OCI-LY1 (cell line): ENCODE data around the gene VGLL4.

Source experiments
- EZH2 ChIP-seq: fragments of 200-600 bp; sonication (generic), shearing (Covaris generic); IDR thresholded peaks from 2 replicates; pipeline ENCODE4 v1.8.0; 2017; ENCODE audit warnings: borderline replicate concordance, mixed run types, mild to moderate bottlenecking, antibody characterized with exemption, low read length, moderate library complexity, mixed read lengths
- TF ChIP-seq, protein P1 (sequence below): fragments of 200-600 bp; sonication (generic), shearing (Covaris generic); IDR thresholded peaks from 2 replicates; pipeline ENCODE4 v1.5.1; 2017; ENCODE audit warnings: mild to moderate bottlenecking, antibody characterized with exemption, low read length, moderate library complexity, mixed read lengths

DNA sequence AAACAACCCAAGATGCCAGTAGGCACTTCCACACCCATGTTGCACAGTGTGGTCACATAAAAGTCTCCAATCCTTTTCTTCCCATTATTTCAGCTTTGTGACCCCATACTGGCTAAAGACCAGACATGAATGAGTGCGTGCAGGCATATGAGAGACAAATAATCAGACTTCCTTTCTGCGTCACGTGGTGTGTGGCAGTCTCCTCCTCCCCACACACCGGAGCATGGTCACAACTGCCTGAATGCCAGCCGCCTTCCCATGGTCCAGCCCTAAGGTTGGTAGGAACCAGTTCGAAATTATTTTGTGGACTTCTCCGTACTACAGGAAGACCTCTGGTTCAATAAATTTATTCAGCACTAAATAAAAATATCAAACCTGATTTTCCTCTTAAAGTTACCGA, 65.5 kb downstream of the VGLL4 start:
- TF ChIP-seq, protein P1, sequence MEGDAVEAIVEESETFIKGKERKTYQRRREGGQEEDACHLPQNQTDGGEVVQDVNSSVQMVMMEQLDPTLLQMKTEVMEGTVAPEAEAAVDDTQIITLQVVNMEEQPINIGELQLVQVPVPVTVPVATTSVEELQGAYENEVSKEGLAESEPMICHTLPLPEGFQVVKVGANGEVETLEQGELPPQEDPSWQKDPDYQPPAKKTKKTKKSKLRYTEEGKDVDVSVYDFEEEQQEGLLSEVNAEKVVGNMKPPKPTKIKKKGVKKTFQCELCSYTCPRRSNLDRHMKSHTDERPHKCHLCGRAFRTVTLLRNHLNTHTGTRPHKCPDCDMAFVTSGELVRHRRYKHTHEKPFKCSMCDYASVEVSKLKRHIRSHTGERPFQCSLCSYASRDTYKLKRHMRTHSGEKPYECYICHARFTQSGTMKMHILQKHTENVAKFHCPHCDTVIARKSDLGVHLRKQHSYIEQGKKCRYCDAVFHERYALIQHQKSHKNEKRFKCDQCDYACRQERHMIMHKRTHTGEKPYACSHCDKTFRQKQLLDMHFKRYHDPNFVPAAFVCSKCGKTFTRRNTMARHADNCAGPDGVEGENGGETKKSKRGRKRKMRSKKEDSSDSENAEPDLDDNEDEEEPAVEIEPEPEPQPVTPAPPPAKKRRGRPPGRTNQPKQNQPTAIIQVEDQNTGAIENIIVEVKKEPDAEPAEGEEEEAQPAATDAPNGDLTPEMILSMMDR, result no peak
- TF ChIP-seq EZH2, result no peak
